Neutrophil (primary cell): ENCODE measurements around the gene DCLK1.

Source experiments
- H3K27ac ChIP-seq: fragments of 200-600 bp; sonication (generic); 2 replicates; pipeline ENCODE4 v1.5.1; 2016; ENCODE audit warnings: mild to moderate bottlenecking, moderate library complexity
- H3K27me3 ChIP-seq: fragments of 200-600 bp; sonication (generic); 2 replicates; pipeline ENCODE4 v1.6.0; 2016; ENCODE audit warnings: mild to moderate bottlenecking
- H3K36me3 ChIP-seq: fragments of 200-600 bp; sonication (generic); 2 replicates; pipeline ENCODE4 v1.5.1; 2017
- H3K4me1 ChIP-seq, 2 experiments: fragments of 200-600 bp in 1 of 2; sonication (generic) in 1 of 2; 1 replicate in 1 of 2; 2 replicates in 1 of 2; pipeline versions ENCODE4 v1.5.1 to v1.6.1; 2013 to 2016; ENCODE audit warnings: low read depth in 1 of 2, low read length in 1 of 2, mild to moderate bottlenecking in 1 of 2, moderate library complexity in 1 of 2; ENCODE audit not compliant: control insufficient read depth in 1 of 2, insufficient read depth in 1 of 2
- H3K4me3 ChIP-seq, 2 experiments: fragments of 200-600 bp in 1 of 2; sonication (generic) in 1 of 2; 1 replicate in 1 of 2; 2 replicates in 1 of 2; pipeline ENCODE4 v1.5.1; 2013 to 2016; ENCODE audit warnings: low read depth in 1 of 2, low read length in 1 of 2, mild to moderate bottlenecking in 1 of 2, moderate library complexity in 1 of 2
- H3K9me3 ChIP-seq: fragments of 200-600 bp; sonication (generic); 2 replicates; pipeline ENCODE4 v1.5.1; 2016
- TF ChIP-seq, protein P1 (sequence below): fragments of 200-600 bp; sonication (generic); IDR thresholded peaks from 2 replicates; pipeline ENCODE4 v1.5.1; 2016; ENCODE audit warnings: antibody characterized with exemption

DCLK1 gene

GRCh38 chr13:35856721-35857364, 274.3 kb downstream of the DCLK1 start:
- Histone ChIP-seq H3K27me3 (peaks cover 29% of the 10 kb centered on the region), H3K27ac (no peak overlapping the region), H3K9me3 (no peaks in the 10 kb centered on the region), H3K4me3 (no peak overlapping the region), H3K36me3 (no peaks in the 10 kb centered on the region), H3K4me1 (no peaks in the 10 kb centered on the region)
- TF ChIP-seq, protein P1, sequence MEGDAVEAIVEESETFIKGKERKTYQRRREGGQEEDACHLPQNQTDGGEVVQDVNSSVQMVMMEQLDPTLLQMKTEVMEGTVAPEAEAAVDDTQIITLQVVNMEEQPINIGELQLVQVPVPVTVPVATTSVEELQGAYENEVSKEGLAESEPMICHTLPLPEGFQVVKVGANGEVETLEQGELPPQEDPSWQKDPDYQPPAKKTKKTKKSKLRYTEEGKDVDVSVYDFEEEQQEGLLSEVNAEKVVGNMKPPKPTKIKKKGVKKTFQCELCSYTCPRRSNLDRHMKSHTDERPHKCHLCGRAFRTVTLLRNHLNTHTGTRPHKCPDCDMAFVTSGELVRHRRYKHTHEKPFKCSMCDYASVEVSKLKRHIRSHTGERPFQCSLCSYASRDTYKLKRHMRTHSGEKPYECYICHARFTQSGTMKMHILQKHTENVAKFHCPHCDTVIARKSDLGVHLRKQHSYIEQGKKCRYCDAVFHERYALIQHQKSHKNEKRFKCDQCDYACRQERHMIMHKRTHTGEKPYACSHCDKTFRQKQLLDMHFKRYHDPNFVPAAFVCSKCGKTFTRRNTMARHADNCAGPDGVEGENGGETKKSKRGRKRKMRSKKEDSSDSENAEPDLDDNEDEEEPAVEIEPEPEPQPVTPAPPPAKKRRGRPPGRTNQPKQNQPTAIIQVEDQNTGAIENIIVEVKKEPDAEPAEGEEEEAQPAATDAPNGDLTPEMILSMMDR: no peak

- TF ChIP-seq, protein P1: no peak
- Histone ChIP-seq H3K4me1 (no peaks in the 10 kb centered on the region), H3K36me3 (no peaks in the 10 kb centered on the region), H3K27me3 (peaks cover 29% of the 10 kb centered on the region), H3K4me3 (no peak overlapping the region), H3K9me3 (no peaks in the 10 kb centered on the region), H3K27ac (no peak overlapping the region)
Observed at GRCh38 chr13:35856084-35856483, 275.1 kb downstream of the DCLK1 start.

DNA sequence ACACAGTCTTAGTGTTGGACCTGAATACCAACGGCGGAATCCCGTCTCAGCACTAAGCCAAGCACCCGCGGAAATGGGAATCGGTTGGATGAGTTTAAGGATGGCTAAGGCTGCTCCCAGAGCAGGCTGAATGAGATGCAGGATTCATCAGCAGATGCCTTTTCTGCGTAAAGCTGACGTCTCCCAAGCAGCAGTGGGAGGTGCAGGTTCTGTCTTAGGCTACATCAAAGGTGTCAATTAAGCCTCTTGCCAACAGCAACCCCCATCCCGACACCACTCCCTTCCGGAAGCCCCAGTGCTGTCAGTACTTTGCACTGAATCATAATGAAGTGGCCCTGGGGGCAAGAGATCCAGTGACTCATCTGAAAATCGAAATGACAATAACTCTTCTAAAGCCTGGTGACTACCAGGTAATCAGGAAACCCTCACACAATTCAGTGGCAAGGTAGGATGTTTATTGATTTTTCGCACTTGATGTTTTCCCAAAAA, 275.6 kb downstream of the DCLK1 start:
- H3K27me3 ChIP-seq: peaks cover 29% of the 10 kb centered on the region
- no peak overlapping the region for H3K4me3 ChIP-seq
- H3K36me3 ChIP-seq: no peaks in the 10 kb centered on the region
- no peaks in the 10 kb centered on the region for H3K9me3 ChIP-seq
- TF ChIP-seq, protein P1: no peak
- no peak overlapping the region for H3K27ac ChIP-seq
- H3K4me1 ChIP-seq: no peaks in the 10 kb centered on the region

GRCh38 chr13:35854286-35854685, 276.9 kb downstream of the DCLK1 start:
- no peaks in the 10 kb centered on the region for H3K9me3 ChIP-seq
- no peak overlapping the region for H3K27ac ChIP-seq
- no peaks in the 10 kb centered on the region for H3K4me1 ChIP-seq
- H3K27me3 ChIP-seq: peaks cover 29% of the 10 kb centered on the region
- H3K4me3 ChIP-seq: no peak overlapping the region
- H3K36me3 ChIP-seq: no peaks in the 10 kb centered on the region
- TF ChIP-seq, protein P1: no peak

DNA sequence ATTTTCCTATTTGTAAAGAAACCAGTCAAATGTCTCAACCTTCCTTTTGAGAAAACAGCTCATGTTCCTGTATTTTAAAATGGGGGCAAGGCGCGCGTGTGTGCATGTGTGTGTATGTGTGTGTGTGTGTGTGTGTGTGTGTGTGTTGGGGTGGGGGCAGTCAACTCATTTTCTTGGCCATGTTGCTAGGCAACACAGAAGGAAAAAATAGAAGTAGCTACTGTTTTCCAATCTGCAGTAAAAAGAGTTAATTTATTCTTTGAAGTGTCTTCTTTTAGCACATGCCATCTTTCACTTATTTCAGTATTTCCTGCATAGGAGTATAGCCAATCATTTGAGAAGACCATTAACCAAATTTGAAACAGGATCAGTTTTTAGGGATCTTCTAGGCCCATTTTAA, 279.3 kb downstream of the DCLK1 start:
- TF ChIP-seq, protein P1: no peak
- H3K27me3 ChIP-seq: peaks cover 23% of the 10 kb centered on the region
- no peaks in the 10 kb centered on the region for H3K9me3 ChIP-seq
- H3K36me3 ChIP-seq: no peaks in the 10 kb centered on the region
- no peaks in the 10 kb centered on the region for H3K4me1 ChIP-seq
- H3K4me3 ChIP-seq: no peak overlapping the region
- H3K27ac ChIP-seq: no peak overlapping the region
